Kidney epithelial cell (primary cell): ENCODE data around the gene CDK17. TPM values are rescaled to one million over a fixed set of nuclear protein-coding genes. Genes with fewer than 3 reads are reported as not detected.
"Not testable (repeated sequence)": the region's sequence is repeated elsewhere in the genome, so short reads cannot be mapped to it uniquely, and the experiment has no call there.

Experiments
- DNase-seq: peaks from one replicate; pipeline ENCODE4 v3.0.0-alpha.2; 2010; ENCODE audit warnings: low read depth
- H3K27me3 ChIP-seq: 2 replicates; pipeline ENCODE4 v1.6.0; 2011; ENCODE audit warnings: low read length; ENCODE audit not compliant: control insufficient read depth, insufficient read depth
- H3K36me3 ChIP-seq: 2 replicates; pipeline ENCODE4 v1.5.1; 2011; ENCODE audit warnings: low read length; ENCODE audit not compliant: control insufficient read depth, insufficient read depth
- H3K4me3 ChIP-seq: 2 replicates; pipeline ENCODE4 v1.5.1; 2011; ENCODE audit warnings: low read depth, mild to moderate bottlenecking, control low read depth, low read length
- total RNA-seq: library from RNA; depleted of rRNA; stranded (reverse); fragments of >200 nt; gene quantifications from 2 replicates; pipeline ENCODE4 v1.2.3, GENCODE V29; 2015
- TF ChIP-seq, protein P1 (sequence below): IDR thresholded peaks from 2 replicates; pipeline ENCODE4 v1.5.1; 2011; ENCODE audit warnings: mild to moderate bottlenecking, moderate library complexity, low read length, control low read depth, inconsistent platforms; ENCODE audit not compliant: insufficient read depth, poor library complexity, severe bottlenecking

CDK17 gene
- total RNA-seq, 1 donor from 2014 or later, result 46.4 TPM

GRCh38 chr12:96397756-96398423, 2.3 kb downstream of the CDK17 start:
- DNase-seq, result no peak
- Histone ChIP-seq H3K4me3 (peak overlapping the region; percentile 95), H3K27me3 (no peaks in the 10 kb centered on the region), H3K36me3 (no peaks in the 10 kb centered on the region)
- TF ChIP-seq, protein P1, sequence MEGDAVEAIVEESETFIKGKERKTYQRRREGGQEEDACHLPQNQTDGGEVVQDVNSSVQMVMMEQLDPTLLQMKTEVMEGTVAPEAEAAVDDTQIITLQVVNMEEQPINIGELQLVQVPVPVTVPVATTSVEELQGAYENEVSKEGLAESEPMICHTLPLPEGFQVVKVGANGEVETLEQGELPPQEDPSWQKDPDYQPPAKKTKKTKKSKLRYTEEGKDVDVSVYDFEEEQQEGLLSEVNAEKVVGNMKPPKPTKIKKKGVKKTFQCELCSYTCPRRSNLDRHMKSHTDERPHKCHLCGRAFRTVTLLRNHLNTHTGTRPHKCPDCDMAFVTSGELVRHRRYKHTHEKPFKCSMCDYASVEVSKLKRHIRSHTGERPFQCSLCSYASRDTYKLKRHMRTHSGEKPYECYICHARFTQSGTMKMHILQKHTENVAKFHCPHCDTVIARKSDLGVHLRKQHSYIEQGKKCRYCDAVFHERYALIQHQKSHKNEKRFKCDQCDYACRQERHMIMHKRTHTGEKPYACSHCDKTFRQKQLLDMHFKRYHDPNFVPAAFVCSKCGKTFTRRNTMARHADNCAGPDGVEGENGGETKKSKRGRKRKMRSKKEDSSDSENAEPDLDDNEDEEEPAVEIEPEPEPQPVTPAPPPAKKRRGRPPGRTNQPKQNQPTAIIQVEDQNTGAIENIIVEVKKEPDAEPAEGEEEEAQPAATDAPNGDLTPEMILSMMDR, result no peak

DNA sequence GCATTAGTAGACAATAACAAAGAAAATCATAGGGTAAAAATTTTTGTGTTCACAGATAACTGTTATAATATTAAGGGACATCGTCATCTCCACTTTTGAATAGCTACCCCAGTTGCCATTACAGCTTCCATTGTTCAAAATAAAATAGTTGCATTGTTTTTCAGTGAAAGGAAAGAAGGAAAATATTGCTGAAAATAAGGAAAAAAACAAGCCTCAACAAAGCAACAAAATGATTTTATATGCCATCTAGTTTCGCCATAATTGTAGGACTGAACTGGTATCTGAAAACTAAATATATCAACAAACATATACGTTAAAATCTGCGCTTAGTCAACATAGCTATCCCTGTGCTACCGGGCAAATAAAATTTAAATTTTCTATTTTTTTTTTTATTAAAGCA, 3.3 kb downstream of the CDK17 start:
- TF ChIP-seq, protein P1, result no peak
- Histone ChIP-seq H3K27me3 (no peaks in the 10 kb centered on the region), H3K4me3 (no peak overlapping the region), H3K36me3 (no peaks in the 10 kb centered on the region)
- DNase-seq, result no peak

DNA sequence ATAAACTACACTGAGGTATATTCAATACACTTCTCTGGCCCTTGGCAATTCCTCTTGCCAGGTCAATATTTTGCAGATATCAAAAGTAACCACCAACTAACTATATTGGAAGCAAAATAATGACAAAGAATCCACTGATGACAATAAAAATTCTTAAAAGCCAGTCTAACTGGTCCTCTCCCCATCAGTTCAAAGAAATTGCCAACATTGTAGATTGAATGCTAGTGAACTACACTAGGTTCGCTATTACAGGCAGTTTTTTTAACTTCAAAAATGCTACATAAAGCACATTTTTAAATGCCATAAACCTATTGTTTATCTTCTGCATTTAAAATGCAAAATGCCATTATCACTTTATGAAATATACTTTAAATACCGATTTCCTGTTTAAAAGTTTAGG, 4.0 kb downstream of the CDK17 start:
- no peak for DNase-seq
- Histone ChIP-seq H3K36me3 (no peaks in the 10 kb centered on the region), H3K27me3 (no peaks in the 10 kb centered on the region), H3K4me3 (no peak overlapping the region)
- TF ChIP-seq, protein P1, result no peak

GRCh38 chr12:96395236-96395635, 5.0 kb downstream of the CDK17 start:
- H3K4me3 ChIP-seq, result no peak overlapping the region
- DNase-seq, result no peak
- no peaks in the 10 kb centered on the region for H3K27me3 ChIP-seq
- TF ChIP-seq, protein P1, result no peak
- no peaks in the 10 kb centered on the region for H3K36me3 ChIP-seq

DNA sequence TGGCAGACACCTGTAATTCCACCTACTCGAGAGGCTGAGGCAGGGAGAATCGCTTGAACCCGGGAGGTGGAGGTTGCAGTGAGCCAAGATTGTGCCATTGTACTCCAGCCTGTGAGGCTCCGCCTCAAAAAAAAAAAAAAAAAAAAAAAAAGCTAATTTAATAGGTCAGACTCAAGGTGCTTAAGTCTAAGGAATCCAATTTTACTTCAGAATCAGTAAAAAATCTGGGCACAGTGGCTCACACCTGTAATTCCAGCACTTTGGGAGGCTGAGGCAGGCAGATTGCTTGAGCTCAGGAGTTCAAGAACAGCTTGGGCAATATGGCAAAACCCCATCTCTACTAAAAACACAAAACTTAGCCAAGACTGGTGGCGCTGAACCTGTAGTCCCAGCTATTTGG, 7.0 kb downstream of the CDK17 start:
- H3K4me3 ChIP-seq, H3K36me3 ChIP-seq, H3K27me3 ChIP-seq: not testable (repeated sequence)

DNA sequence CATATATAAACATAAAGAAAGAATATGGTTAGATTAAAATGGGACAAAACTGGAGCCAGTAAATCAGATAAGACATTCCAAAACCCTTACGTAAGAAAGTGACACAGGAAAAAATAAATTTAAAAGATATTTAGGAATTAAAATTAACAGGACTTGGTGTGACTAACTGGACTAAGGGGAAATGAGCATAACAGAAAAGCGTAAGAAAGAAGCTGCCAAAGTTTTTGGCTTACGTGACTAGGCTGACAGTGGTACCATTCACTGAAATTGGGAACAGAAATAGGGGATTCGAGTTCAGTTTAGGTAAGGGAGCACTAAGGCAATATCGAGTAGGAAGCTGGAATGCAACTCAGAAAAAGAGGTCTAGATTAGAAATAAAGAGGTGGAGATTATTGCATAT, 7.8 kb downstream of the CDK17 start:
- DNase-seq, result no peak
- H3K27me3 ChIP-seq, result no peaks in the 10 kb centered on the region
- TF ChIP-seq, protein P1, result no peak
- H3K4me3 ChIP-seq, result no peak overlapping the region
- H3K36me3 ChIP-seq, result no peaks in the 10 kb centered on the region

More for the DNA sequence above, 7.0 kb downstream of the CDK17 start:
- not testable (repeated sequence) for DNase-seq
